ENCODE measurements around the gene WASL.
A peak's percentile ranks its signal among the peaks of the same experiment; 100 is the strongest.

The WASL gene

DNA sequence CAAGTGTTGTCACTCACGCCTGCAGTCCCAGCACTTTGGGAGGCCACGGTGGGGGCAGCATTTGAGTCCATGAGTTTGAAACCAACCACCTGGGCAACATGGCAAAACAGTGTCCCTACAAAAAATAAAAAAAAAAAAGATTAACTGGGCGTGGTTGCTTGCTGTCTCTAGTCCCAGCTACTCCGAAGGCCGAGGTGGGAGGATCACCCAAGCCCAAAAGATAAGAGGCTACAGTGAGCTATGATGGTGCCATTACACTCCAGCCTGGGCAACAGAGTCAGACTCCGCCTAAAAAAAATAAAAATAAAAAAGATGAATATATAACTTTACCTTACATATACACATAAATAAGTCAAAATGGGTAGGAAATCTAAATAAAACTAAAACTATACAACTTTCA is 95.6 kb downstream of the WASL start:
- Histone ChIP-seq H3K9ac (ENCODE audit: low read depth, low read length) (no peak overlapping the region), H3K4me1 (ENCODE audit: control insufficient read depth, insufficient read depth, low read length) (peaks cover 4% of the 10 kb centered on the region), H3K4me2 (ENCODE audit: low read length) (no peak overlapping the region), H3K27me3 (ENCODE audit: control insufficient read depth, insufficient read depth, low read length) (no peaks in the 10 kb centered on the region), H3K4me3 (ENCODE audit: low read length) (no peak overlapping the region), H3K9me3 (replicated peaks; ENCODE audit: low read length) (no peaks in the 10 kb centered on the region), H3K36me3 (ENCODE audit: insufficient read depth, low read length) (no peaks in the 10 kb centered on the region)

DNA sequence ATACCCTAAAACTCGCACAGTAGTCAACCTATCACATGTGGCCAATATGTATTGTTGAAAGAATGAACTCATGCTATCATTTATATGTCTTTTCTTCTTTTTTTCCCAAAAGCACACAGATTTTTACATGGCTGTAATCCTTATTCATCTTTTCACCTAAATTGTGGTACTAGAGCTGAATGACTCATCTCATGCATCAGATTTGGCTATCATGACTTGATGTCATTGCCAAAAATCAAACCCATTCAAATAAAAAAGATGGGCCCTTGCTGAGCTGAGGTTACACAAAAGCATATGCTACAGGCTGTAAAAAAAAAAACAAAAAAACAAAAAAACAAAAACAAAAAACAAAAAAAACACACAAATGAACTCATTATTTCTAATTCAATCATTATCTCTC is 96.4 kb downstream of the WASL start:
- no peaks in the 10 kb centered on the region for H3K9me3 ChIP-seq (replicated peaks; ENCODE audit: low read length)
- peaks cover 4% of the 10 kb centered on the region for H3K4me1 ChIP-seq (ENCODE audit: control insufficient read depth, insufficient read depth, low read length)
- no peak overlapping the region for H3K9ac ChIP-seq (ENCODE audit: low read depth, low read length)
- no peaks in the 10 kb centered on the region for H3K27me3 ChIP-seq (ENCODE audit: control insufficient read depth, insufficient read depth, low read length)
- no peak overlapping the region for H3K4me3 ChIP-seq (ENCODE audit: low read length)
- no peaks in the 10 kb centered on the region for H3K36me3 ChIP-seq (ENCODE audit: insufficient read depth, low read length)
- H3K4me2 ChIP-seq (ENCODE audit: low read length), result no peak overlapping the region

DNA sequence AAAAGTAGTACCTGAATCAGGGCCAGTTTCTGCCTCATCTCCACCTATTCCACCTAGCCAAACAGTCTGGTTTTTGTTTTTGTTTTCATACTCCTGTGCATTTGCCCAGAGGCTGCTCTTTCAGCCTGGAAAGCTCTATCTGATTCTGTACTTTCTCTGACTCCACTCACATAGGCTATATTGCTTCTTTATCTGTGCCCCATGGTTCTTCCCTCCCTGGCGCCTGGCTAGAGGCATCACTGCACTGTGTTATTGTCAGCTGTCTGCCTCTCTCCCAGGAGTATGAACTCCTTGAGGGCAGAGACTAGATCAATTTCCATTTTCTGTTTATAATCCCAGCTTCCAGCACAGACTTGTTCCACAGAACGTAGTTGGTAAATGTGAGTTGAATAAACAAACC is 98.2 kb downstream of the WASL start:
- H3K4me2 ChIP-seq (ENCODE audit: low read length), result no peak overlapping the region
- H3K9ac ChIP-seq (ENCODE audit: low read depth, low read length), result no peak overlapping the region
- no peak overlapping the region for H3K4me3 ChIP-seq (ENCODE audit: low read length)
- no peaks in the 10 kb centered on the region for H3K27me3 ChIP-seq (ENCODE audit: control insufficient read depth, insufficient read depth, low read length)
- no peaks in the 10 kb centered on the region for H3K9me3 ChIP-seq (replicated peaks; ENCODE audit: low read length)
- peaks cover 5% of the 10 kb centered on the region for H3K4me1 ChIP-seq (ENCODE audit: control insufficient read depth, insufficient read depth, low read length)
- no peaks in the 10 kb centered on the region for H3K36me3 ChIP-seq (ENCODE audit: insufficient read depth, low read length)

DNA sequence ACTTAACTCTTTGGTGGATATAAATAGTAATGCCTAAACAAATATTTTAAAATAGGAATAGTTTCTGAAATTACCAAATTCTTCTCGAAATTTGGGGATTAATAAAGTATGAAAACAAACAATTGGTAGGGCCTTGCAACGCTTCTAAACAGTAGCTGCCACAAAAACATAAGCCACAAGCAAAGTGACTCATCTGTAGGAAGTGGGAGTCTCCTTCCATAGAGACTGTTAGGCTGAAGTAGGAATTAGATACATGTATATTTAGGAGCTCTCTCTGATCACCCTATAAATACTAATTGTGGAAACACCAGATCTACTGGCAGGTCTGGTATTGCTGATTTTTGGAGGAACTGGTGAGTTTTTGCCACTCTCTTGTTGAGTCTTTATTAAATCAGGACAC is 98.8 kb downstream of the WASL start:
- no peak overlapping the region for H3K4me3 ChIP-seq (ENCODE audit: low read length)
- H3K36me3 ChIP-seq (ENCODE audit: insufficient read depth, low read length), result no peaks in the 10 kb centered on the region
- peaks cover 7% of the 10 kb centered on the region for H3K4me1 ChIP-seq (ENCODE audit: control insufficient read depth, insufficient read depth, low read length)
- no peak overlapping the region for H3K9ac ChIP-seq (ENCODE audit: low read depth, low read length)
- no peak overlapping the region for H3K4me2 ChIP-seq (ENCODE audit: low read length)
- no peaks in the 10 kb centered on the region for H3K9me3 ChIP-seq (replicated peaks; ENCODE audit: low read length)
- H3K27me3 ChIP-seq (ENCODE audit: control insufficient read depth, insufficient read depth, low read length), result no peaks in the 10 kb centered on the region

DNA sequence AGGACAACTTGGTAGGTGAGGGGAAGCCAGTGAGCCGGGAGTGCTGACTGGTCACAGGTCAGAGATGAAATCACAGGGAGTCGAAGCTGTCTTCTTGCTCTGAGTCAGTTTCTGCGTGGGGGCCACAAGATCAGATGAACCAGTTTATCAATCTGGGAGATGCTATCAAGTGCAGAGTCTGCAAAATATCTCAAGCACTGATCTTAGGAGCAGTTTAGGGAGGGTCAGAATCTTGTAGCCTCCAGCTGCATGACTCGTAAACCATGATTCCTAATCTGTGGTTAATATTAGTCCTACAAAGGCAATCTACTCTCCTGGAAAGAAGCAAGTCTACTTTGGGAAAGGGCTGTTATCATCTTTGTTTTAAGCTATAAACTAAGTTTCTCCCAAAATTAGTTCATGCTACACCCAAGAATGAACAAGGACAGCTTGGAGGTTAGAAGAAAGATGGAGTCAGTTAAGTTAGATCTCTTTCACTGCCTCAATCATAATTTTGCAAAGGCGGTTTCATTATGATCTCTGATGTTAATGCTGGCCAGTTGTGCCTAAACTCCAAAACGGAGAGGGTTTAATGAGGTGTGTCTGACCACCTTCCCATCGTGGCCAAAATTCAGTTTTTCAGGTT is 101.6 kb downstream of the WASL start:
- Histone ChIP-seq H3K4me1 (ENCODE audit: control insufficient read depth, insufficient read depth, low read length) (peaks cover 20% of the 10 kb centered on the region), H3K4me2 (ENCODE audit: low read length) (no peak overlapping the region), H3K9me3 (replicated peaks; ENCODE audit: low read length) (no peaks in the 10 kb centered on the region), H3K36me3 (ENCODE audit: insufficient read depth, low read length) (no peaks in the 10 kb centered on the region), H3K9ac (ENCODE audit: low read depth, low read length) (no peak overlapping the region), H3K4me3 (ENCODE audit: low read length) (no peak overlapping the region), H3K27me3 (ENCODE audit: control insufficient read depth, insufficient read depth, low read length) (no peaks in the 10 kb centered on the region)

DNA sequence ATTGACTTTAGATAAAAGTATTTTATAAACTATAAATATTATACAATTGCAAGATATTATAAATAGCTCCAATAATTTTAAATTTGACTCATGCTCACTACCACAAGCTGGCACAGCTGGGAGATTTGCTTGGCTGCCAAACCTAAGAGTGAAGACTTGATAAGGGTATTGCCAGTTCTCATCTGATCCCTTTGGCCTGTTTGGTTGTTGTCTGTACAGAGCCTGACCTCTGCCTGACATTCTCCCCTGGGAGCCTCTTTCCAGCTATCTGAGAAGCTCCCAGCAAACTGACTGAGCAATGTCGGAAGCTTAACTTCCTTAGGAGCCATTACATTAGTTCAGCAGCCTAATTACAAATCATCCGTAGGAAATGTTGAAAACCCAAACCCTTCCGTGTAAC is 103.3 kb downstream of the WASL start:
- Histone ChIP-seq H3K9me3 (replicated peaks; ENCODE audit: low read length) (no peaks in the 10 kb centered on the region), H3K4me2 (ENCODE audit: low read length) (no peak overlapping the region), H3K27me3 (ENCODE audit: control insufficient read depth, insufficient read depth, low read length) (no peaks in the 10 kb centered on the region), H3K9ac (ENCODE audit: low read depth, low read length) (no peak overlapping the region), H3K36me3 (ENCODE audit: insufficient read depth, low read length) (no peaks in the 10 kb centered on the region), H3K4me1 (ENCODE audit: control insufficient read depth, insufficient read depth, low read length) (peaks cover 20% of the 10 kb centered on the region), H3K4me3 (ENCODE audit: low read length) (no peak overlapping the region)

DNA sequence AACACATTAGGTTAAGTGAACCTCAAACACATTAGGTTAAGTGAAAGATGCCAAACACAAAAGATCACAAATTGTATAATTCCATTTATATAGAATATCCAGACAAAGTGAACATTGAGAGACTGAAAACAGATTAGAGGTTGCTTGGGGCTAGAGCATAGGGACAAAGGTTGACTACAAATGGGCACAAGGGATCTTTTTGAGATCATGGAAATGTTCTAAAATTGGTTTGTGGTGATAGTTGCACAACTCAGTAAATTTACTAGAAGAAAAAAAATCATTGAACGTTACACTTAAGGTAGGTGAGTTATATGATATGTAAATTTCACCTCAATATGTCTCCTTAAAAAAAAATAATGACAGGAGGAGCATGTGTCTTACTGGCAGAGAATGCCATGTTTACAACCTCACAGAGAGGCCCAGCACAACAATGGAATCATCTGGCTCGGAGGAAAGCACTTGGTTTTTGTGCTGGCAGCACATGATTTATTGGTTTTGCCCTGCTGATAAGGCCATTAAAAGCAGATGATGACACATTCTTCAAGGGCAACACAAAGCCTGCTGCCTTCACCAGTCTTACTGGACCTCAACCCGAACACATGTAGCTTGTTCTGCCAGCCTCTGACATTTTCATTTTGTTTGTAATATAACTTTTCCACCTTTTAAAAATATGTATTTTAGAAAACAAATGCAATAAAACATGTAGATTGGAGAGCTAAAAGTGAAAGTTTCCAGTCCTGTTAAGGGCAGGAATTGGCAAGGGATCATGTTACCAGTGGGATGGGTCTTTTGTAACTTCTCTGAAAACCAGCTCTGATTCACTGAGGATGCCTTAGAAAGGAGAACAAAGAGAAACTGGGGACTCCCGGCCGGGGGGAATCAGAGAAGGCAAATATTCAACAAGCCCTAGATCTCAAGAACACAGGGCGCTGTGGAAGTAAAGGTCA is 105.0 kb downstream of the WASL start:
- H3K9me3 ChIP-seq (replicated peaks; ENCODE audit: low read length), result no peaks in the 10 kb centered on the region
- no peaks in the 10 kb centered on the region for H3K27me3 ChIP-seq (ENCODE audit: control insufficient read depth, insufficient read depth, low read length)
- H3K4me2 ChIP-seq (ENCODE audit: low read length), result peak overlapping the region; percentile 71
- H3K4me3 ChIP-seq (ENCODE audit: low read length), result peak overlapping the region; percentile 59
- H3K36me3 ChIP-seq (ENCODE audit: insufficient read depth, low read length), result no peaks in the 10 kb centered on the region
- peak overlapping the region; percentile 33 for H3K9ac ChIP-seq (ENCODE audit: low read depth, low read length)
- H3K4me1 ChIP-seq (ENCODE audit: control insufficient read depth, insufficient read depth, low read length), result peaks cover 16% of the 10 kb centered on the region

DNA sequence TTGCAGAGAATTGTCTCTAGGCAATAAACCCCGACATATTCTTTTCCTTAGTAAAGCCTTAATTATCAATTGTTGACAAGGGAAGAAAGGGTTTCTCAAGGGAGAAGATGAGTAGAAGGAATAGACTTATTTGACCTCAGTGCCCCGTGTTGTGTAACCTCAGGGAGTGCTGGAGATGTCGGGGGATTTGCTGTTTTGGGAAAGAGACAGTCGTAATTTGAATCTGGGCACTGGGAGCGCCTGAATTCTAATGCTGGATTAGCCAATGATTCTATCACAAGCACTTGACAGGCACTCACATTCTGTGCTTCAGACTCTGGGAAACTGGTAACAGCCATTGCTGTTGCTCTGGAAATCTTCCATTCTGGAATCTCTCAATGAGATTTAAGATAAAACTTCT is 106.9 kb downstream of the WASL start:
- Histone ChIP-seq H3K4me2 (ENCODE audit: low read length) (no peak overlapping the region), H3K9ac (ENCODE audit: low read depth, low read length) (no peak overlapping the region), H3K9me3 (replicated peaks; ENCODE audit: low read length) (no peaks in the 10 kb centered on the region), H3K4me3 (ENCODE audit: low read length) (no peak overlapping the region), H3K4me1 (ENCODE audit: control insufficient read depth, insufficient read depth, low read length) (peaks cover 16% of the 10 kb centered on the region), H3K27me3 (ENCODE audit: control insufficient read depth, insufficient read depth, low read length) (no peaks in the 10 kb centered on the region), H3K36me3 (ENCODE audit: insufficient read depth, low read length) (no peaks in the 10 kb centered on the region)

DNA sequence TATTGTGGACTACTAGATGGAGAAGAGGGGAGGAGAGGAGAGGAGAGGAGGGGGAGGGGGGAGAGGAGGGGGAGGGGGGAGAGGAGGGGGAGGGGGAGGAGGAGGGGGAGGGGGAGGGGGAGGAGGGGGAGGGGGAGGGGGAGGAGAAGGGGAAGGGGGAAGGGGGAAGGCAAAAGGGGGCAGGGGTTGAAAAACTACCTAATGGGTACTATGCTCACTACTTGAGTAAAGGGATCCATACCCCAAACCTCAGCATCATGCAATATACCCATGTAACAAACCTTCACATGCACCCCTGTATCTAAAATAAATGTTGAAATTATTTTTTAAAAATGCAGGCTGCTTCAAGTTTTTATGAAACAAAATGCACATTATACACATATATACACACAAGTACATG is 108.2 kb downstream of the WASL start:
- no peak overlapping the region for H3K4me3 ChIP-seq (ENCODE audit: low read length)
- H3K4me1 ChIP-seq (ENCODE audit: control insufficient read depth, insufficient read depth, low read length), result peaks cover 15% of the 10 kb centered on the region
- no peak overlapping the region for H3K4me2 ChIP-seq (ENCODE audit: low read length)
- H3K36me3 ChIP-seq (ENCODE audit: insufficient read depth, low read length), result no peaks in the 10 kb centered on the region
- no peaks in the 10 kb centered on the region for H3K27me3 ChIP-seq (ENCODE audit: control insufficient read depth, insufficient read depth, low read length)
- H3K9ac ChIP-seq (ENCODE audit: low read depth, low read length), result no peak overlapping the region
- no peaks in the 10 kb centered on the region for H3K9me3 ChIP-seq (replicated peaks; ENCODE audit: low read length)

DNA sequence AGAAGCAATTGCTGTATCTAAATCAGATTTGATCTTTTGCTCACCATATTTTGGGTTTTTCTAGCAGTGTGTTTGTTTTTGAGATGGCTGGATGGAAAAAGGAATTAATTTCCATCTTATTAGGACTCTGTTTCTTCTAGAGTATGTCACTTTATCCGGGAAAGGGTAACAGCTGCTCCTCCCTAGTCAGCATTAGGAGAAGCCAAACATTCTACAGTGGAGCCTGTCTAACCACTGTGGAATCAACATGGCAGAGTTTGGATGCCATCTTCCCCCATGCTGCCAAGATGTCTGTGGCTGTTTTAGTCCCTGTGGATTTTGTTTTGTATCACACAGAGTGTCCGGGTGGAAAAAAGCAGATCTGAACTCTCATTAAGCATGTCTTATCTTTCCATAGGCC is 109.2 kb downstream of the WASL start:
- Histone ChIP-seq H3K9ac (ENCODE audit: low read depth, low read length) (no peak overlapping the region), H3K36me3 (ENCODE audit: insufficient read depth, low read length) (no peaks in the 10 kb centered on the region), H3K9me3 (replicated peaks; ENCODE audit: low read length) (no peaks in the 10 kb centered on the region), H3K4me2 (ENCODE audit: low read length) (no peak overlapping the region), H3K27me3 (ENCODE audit: control insufficient read depth, insufficient read depth, low read length) (no peaks in the 10 kb centered on the region), H3K4me3 (ENCODE audit: low read length) (no peak overlapping the region), H3K4me1 (ENCODE audit: control insufficient read depth, insufficient read depth, low read length) (peaks cover 13% of the 10 kb centered on the region)

DNA sequence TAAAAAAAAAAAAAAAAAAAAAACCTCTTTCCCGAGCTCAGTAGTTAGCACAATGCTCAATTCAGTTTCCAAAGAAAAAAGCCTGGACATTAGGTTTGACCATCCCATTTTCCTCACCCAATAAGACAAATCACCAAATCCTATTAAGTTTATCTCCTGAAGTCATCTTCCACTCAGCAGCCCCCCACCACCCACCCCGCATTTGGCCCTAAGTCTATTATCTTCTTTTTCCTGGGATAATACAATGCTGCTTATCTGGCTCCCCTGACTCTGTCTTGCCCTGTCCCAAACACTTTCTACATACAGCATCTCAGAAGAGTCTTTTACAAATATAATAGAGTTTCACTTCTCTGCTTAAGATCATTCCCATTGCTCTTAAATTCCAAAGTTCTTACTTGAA is 110.9 kb downstream of the WASL start:
- no peaks in the 10 kb centered on the region for H3K9me3 ChIP-seq (replicated peaks; ENCODE audit: low read length)
- H3K4me3 ChIP-seq (ENCODE audit: low read length), result no peak overlapping the region
- no peak overlapping the region for H3K9ac ChIP-seq (ENCODE audit: low read depth, low read length)
- no peaks in the 10 kb centered on the region for H3K36me3 ChIP-seq (ENCODE audit: insufficient read depth, low read length)
- no peak overlapping the region for H3K4me2 ChIP-seq (ENCODE audit: low read length)
- no peaks in the 10 kb centered on the region for H3K27me3 ChIP-seq (ENCODE audit: control insufficient read depth, insufficient read depth, low read length)
- peaks cover 14% of the 10 kb centered on the region for H3K4me1 ChIP-seq (ENCODE audit: control insufficient read depth, insufficient read depth, low read length)

DNA sequence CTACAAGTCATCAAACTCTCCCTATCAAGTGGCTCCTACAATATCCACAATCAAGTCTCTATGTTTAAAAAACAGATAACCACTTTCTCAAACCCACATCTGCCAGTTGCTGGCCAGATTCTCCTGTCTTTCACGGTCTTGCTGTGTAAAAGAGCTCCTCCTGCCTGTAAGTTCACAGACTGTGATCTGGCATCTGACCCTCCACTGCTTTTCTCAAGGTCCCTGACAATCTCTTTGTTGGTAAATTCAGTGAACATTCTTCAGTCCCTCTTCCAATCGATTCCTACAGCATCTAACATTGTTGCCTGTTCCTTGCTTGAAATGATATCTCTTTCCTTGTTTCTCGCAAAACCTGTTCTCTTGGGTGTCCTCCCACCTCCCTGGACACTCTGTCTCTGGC is 111.6 kb downstream of the WASL start:
- Histone ChIP-seq H3K9ac (ENCODE audit: low read depth, low read length) (no peak overlapping the region), H3K4me2 (ENCODE audit: low read length) (no peak overlapping the region), H3K9me3 (replicated peaks; ENCODE audit: low read length) (no peaks in the 10 kb centered on the region), H3K36me3 (ENCODE audit: insufficient read depth, low read length) (no peaks in the 10 kb centered on the region), H3K4me3 (ENCODE audit: low read length) (no peak overlapping the region), H3K4me1 (ENCODE audit: control insufficient read depth, insufficient read depth, low read length) (peaks cover 16% of the 10 kb centered on the region), H3K27me3 (ENCODE audit: control insufficient read depth, insufficient read depth, low read length) (no peaks in the 10 kb centered on the region)

Data from skeletal muscle satellite cell (primary cell).